A549 (cell line): ENCODE results near the gene SHC4. TPM values are rescaled to one million over a fixed set of nuclear protein-coding genes. Genes with fewer than 3 reads are reported as not detected.

ENCODE experiments used
- ATAC-seq, 2 experiments: fragments of 200-7000 bp in 1 of 2; fragments of >200 bp in 1 of 2; cut with Nextera tagmentation in 1 of 2; cut with Tn5 transposase in 1 of 2; 3 replicates each; pipeline versions ENCODE4 v1.8.0 to v1.9.1; 2018 to 2020; ENCODE audit warnings: mild to moderate bottlenecking in 1 of 2, moderate library complexity in 1 of 2
- CTCF ChIA-PET: fragments of 300-600 bp; sonication (Branson Sonifier 250); formaldehyde crosslinking; extraction: SDS; loops from one replicate; lab custom pipeline; 2021; ENCODE audit warnings: antibody characterized with exemption, inconsistent platforms; lab: Yijun Ruan, JAX
- POLR2A ChIA-PET: fragments of 350-600 bp; formaldehyde crosslinking; extraction: SDS; loops from one replicate; lab custom pipeline; 2021; ENCODE audit warnings: antibody characterized with exemption, inconsistent platforms; lab: Yijun Ruan, JAX
- DNase-seq, 2 experiments: peaks; one replicate each; pipeline versions ENCODE4 v3.0.0 to v3.0.0-alpha.2; 2011 to 2016; ENCODE audit warnings: low read depth in 1 of 2, low spot score in 1 of 2
- FAIRE-seq: peaks from 2 replicates; lab custom pipeline; 2011; peaks lifted over from hg19 to GRCh38; lab: Jason Lieb, UNC
- H3K27ac ChIP-seq, 2 experiments: fragments of >200 bp; sonication (Bioruptor Twin); formaldehyde crosslinking; 3 replicates each; pipeline ENCODE4 v1.5.1; 2016 to 2017
- H3K4me1 ChIP-seq: fragments of >200 bp; sonication (Bioruptor Twin); formaldehyde crosslinking; 3 replicates; pipeline ENCODE4 v1.6.1; 2016
- H3K4me2 ChIP-seq: fragments of >200 bp; sonication (Bioruptor Twin); formaldehyde crosslinking; 3 replicates; pipeline ENCODE4 v1.6.1; 2016
- H3K4me3 ChIP-seq: fragments of >200 bp; sonication (Bioruptor Twin); formaldehyde crosslinking; 3 replicates; pipeline ENCODE4 v1.5.1; 2016
- H3K9me3 ChIP-seq: fragments of >200 bp; sonication (Bioruptor Twin); formaldehyde crosslinking; 3 replicates; pipeline ENCODE4 v1.6.1; 2016
- BHLHE40 ChIP-seq: IDR thresholded peaks from 2 replicates; pipeline ENCODE4 v1.6.1; 2012; ENCODE audit warnings: low read depth, low read length, inconsistent platforms
- CBX2 ChIP-seq: fragments of 200-600 bp; sonication (generic); IDR thresholded peaks from 2 replicates; pipeline ENCODE4 v1.6.1; 2016; ENCODE audit warnings: low read depth, mild to moderate bottlenecking, borderline replicate concordance
- CEBPB ChIP-seq, 2 experiments: fragments of >200 bp in 1 of 2; sonication (Bioruptor Twin) in 1 of 2; formaldehyde crosslinking in 1 of 2; IDR thresholded peaks; 2 replicates each; pipeline ENCODE4 v1.6.1; 2012 to 2016
- FOSL2 ChIP-seq, 2 experiments: fragments of 450-650 bp in 1 of 2; fragments of >200 bp in 1 of 2; sonication (Bioruptor Twin) in 1 of 2; formaldehyde crosslinking; IDR thresholded peaks; 2 replicates each; pipeline versions ENCODE4 v1.5.0 to v1.6.1; 2016 to 2020; ENCODE audit warnings: mild to moderate bottlenecking in 1 of 2, moderate library complexity in 1 of 2
- HEYL ChIP-seq: fragments of 250-450 bp; sonication (Bioruptor Pico); IDR thresholded peaks from 2 replicates; pipeline ENCODE4 v1.8.0; 2021; ENCODE audit warnings: mild to moderate bottlenecking, moderate library complexity
- HOXA7 ChIP-seq: fragments of 250-450 bp; sonication (Bioruptor Pico); IDR thresholded peaks from 2 replicates; pipeline ENCODE4 v1.5.0; 2020; ENCODE audit warnings: mild to moderate bottlenecking, moderate library complexity
- JUN ChIP-seq, 2 experiments: fragments of >200 bp; sonication (Bioruptor Twin); formaldehyde crosslinking; IDR thresholded peaks; 2 replicates in 1 of 2; 3 replicates in 1 of 2; pipeline ENCODE4 v1.6.1; 2016 to 2017
- MYC ChIP-seq: IDR thresholded peaks from 2 replicates; pipeline ENCODE4 v1.6.1; 2012; ENCODE audit warnings: mild to moderate bottlenecking, inconsistent platforms, low read length, improper control_type of control experiment, borderline replicate concordance
- NR3C1 ChIP-seq: fragments of >200 bp; sonication (Bioruptor Twin); formaldehyde crosslinking; IDR thresholded peaks from 3 replicates; pipeline ENCODE4 v1.6.1; 2017
- PHF8 ChIP-seq: fragments of 200-600 bp; sonication (generic); IDR thresholded peaks from 2 replicates; pipeline ENCODE4 v1.6.1; 2016; ENCODE audit warnings: low read depth, mild to moderate bottlenecking, antibody characterized with exemption, moderate library complexity, borderline replicate concordance
- POLR2A ChIP-seq: IDR thresholded peaks from 2 replicates; pipeline ENCODE4 v1.6.1; 2012; ENCODE audit warnings: mild to moderate bottlenecking, low read length
- POLR2AphosphoS2 ChIP-seq: conservative IDR thresholded peaks from 2 replicates; pipeline ENCODE4 v1.6.1; 2012; ENCODE audit warnings: low read length, improper control_type of control experiment, inconsistent platforms
- RCOR1 ChIP-seq: fragments of 150-350 bp; IDR thresholded peaks from 2 replicates; pipeline ENCODE4 v1.6.1; 2014; ENCODE audit warnings: antibody characterized with exemption, low read length, low read depth
- SREBF2 ChIP-seq: fragments of 450-650 bp; IDR thresholded peaks from 2 replicates; pipeline ENCODE4 v1.6.1; 2014; ENCODE audit warnings: mild to moderate bottlenecking, moderate library complexity
- ZC3H11A ChIP-seq: fragments of 450-650 bp; IDR thresholded peaks from 2 replicates; pipeline ENCODE4 v1.6.1; 2014; ENCODE audit warnings: antibody characterized with exemption, mild to moderate bottlenecking
- ZSCAN20 ChIP-seq: fragments of 250-450 bp; sonication (Bioruptor Pico); IDR thresholded peaks from 2 replicates; pipeline ENCODE4 v1.8.0; 2022; ENCODE audit warnings: mild to moderate bottlenecking, moderate library complexity
- WGBS: methylation state at CpG from one replicate; pipeline ENCODE4 v1.1.6; 2017; ENCODE audit errors: missing lambda C conversion rate; 5-methylcytosine and 5-hydroxymethylcytosine counted together
- polyA plus RNA-seq, 4 experiments: library from polyadenylated mRNA; depleted of rRNA in 3 of 4; stranded (reverse); fragments of >200 nt; fragmentation: RNase III in 1 of 4; extraction: RNeasy Plus Mini Kit Qiagen cat#74134 plus additional on column Dnase treatment in 1 of 4; gene quantifications; 2 replicates in 3 of 4; 3 replicates in 1 of 4; pipeline ENCODE4 v1.2.3, GENCODE V29; 2011 to 2017
- TF ChIP-seq, protein P1 (sequence below): fragments of >200 bp; sonication (Bioruptor Twin); formaldehyde crosslinking; IDR thresholded peaks from 2 replicates; pipeline ENCODE4 v1.6.1; 2016
- TF ChIP-seq, protein P2 (sequence below): fragments of >200 bp; sonication (Bioruptor Twin); formaldehyde crosslinking; IDR thresholded peaks from 3 replicates; pipeline ENCODE4 v1.6.1; 2016
- TF ChIP-seq, protein P3 (sequence below): fragments of 150-350 bp; IDR thresholded peaks from 2 replicates; pipeline ENCODE4 v1.6.1; 2014; ENCODE audit warnings: low read depth, mild to moderate bottlenecking, low read length
- TF ChIP-seq, protein P4 (sequence below): fragments of 250-450 bp; sonication (Bioruptor Pico); IDR thresholded peaks from 2 replicates; pipeline ENCODE4 v1.5.0; 2021; ENCODE audit warnings: mild to moderate bottlenecking, moderate library complexity, borderline replicate concordance
- TF ChIP-seq, protein P5 (sequence below): fragments of 200-600 bp; sonication (generic); IDR thresholded peaks from 2 replicates; pipeline ENCODE4 v1.6.1; 2016; ENCODE audit warnings: antibody characterized with exemption, mild to moderate bottlenecking, moderate library complexity

Gene SHC4
- polyA plus RNA-seq, 2 of the 4 experiments (the other 2 are of a cell fraction) = 0.08 to 0.16 TPM

DNA sequence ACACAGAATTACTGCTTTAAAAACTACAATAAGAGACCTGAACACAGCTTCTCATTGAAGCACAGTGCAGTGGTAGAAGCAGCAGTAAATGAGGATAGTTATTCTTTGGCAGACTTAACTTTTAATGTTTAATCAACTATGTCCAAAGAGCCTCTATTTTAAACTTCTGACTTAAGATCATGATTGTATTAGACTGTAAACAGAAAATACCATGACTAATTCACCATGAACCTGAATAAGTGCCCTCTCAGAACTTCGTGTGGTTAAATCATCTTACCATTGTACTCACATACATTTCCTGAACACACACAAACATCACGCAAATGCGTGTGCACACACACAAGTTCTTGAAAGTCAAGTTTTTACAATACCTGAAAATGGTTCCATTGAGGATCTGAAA is 166.8 kb downstream of the SHC4 start:
- no peaks in the 10 kb centered on the region for H3K9me3 ChIP-seq
- H3K4me3 ChIP-seq = no peak overlapping the region
- peaks cover 28% of the 10 kb centered on the region for H3K4me1 ChIP-seq
- peak in 1 of 2 experiments; percentile 9 for DNase-seq
- H3K4me2 ChIP-seq = peak overlapping the region; percentile 4; the same call in 1 of the 3 replicates
- TF ChIP-seq, protein P1, sequence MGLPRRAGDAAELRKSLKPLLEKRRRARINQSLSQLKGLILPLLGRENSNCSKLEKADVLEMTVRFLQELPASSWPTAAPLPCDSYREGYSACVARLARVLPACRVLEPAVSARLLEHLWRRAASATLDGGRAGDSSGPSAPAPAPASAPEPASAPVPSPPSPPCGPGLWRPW = no peak
- no peak for TF ChIP-seq HOXA7 (CRISPR knock-in tag)
- TF ChIP-seq CEBPB (IDR thresholded peaks at IDR 0.05) = no peak
- TF ChIP-seq, protein P2, sequence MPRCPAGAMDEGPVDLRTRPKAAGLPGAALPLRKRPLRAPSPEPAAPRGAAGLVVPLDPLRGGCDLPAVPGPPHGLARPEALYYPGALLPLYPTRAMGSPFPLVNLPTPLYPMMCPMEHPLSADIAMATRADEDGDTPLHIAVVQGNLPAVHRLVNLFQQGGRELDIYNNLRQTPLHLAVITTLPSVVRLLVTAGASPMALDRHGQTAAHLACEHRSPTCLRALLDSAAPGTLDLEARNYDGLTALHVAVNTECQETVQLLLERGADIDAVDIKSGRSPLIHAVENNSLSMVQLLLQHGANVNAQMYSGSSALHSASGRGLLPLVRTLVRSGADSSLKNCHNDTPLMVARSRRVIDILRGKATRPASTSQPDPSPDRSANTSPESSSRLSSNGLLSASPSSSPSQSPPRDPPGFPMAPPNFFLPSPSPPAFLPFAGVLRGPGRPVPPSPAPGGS = no peak
- TF ChIP-seq, all 56 proteins: peak for 0
- ChIA-PET POLR2A (no interaction called here), CTCF (no interaction called here)
- no peak for ATAC-seq
- WGBS = 66% methylated on average over 3 of the region's 3 CpGs
- no peak overlapping the region for H3K27ac ChIP-seq
- no peak for FAIRE-seq

DNA sequence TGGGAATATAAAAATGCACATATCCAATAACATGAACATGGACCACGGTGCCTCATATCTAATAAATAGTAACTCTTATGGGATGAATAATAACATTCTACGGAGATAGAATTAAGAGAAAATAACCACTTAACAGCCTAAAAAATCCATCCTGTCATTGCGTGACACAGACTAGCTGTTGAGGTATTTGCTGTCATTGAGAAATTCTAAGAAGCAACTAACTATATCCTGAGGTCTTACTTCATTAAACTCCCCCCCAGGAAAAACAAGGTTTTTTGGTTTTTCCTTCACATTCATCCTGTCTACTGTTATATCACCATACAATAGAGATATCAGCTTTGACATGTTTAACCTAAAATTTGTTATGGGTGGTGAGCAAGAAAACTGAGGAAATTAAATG is 167.2 kb downstream of the SHC4 start:
- ATAC-seq = no peak
- 88% methylated on average over 3 of the region's 3 CpGs for WGBS
- H3K4me1 ChIP-seq = peaks cover 28% of the 10 kb centered on the region
- no peak overlapping the region for H3K4me3 ChIP-seq
- H3K27ac ChIP-seq = no peak overlapping the region
- FAIRE-seq = no peak
- TF ChIP-seq MYC (no peak), NR3C1 (no peak), POLR2A (no peak), HEYL (no peak), FOSL2 (IDR thresholded peaks at IDR 0.05) (no peak), FOSL2 (CRISPR knock-in tag; IDR thresholded peaks at IDR 0.05) (no peak)
- TF ChIP-seq, protein P2 = no peak
- TF ChIP-seq, protein P3, sequence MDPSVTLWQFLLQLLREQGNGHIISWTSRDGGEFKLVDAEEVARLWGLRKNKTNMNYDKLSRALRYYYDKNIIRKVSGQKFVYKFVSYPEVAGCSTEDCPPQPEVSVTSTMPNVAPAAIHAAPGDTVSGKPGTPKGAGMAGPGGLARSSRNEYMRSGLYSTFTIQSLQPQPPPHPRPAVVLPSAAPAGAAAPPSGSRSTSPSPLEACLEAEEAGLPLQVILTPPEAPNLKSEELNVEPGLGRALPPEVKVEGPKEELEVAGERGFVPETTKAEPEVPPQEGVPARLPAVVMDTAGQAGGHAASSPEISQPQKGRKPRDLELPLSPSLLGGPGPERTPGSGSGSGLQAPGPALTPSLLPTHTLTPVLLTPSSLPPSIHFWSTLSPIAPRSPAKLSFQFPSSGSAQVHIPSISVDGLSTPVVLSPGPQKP = no peak
- TF ChIP-seq, all 56 proteins: peak for 0
- Histone ChIP-seq H3K4me2 (peak overlapping the region; percentile 4; the same call in 1 of the 3 replicates), H3K9me3 (no peaks in the 10 kb centered on the region)
- POLR2A ChIA-PET = no interaction called here
- CTCF ChIA-PET = no interaction called here
- no peak for DNase-seq

DNA sequence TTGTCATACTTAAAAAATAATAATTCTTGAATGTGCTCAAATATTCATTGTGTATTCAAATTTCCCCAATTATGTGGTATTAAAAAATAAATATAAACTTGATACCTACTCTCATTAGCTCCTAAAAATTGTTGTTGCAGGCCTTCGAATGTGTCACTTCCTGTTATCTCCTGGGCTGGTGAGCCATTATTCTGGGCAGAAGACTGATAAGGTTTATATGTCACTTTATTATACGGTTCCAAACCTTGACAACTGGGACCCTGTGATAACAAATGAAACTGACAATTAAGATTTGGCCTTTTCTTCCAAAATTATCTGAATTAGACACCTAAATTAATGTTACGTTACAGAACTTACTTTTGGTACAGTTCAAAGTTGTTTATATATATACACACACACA is 167.8 kb downstream of the SHC4 start:
- DNase-seq = no peak
- Histone ChIP-seq H3K4me1 (peaks cover 28% of the 10 kb centered on the region), H3K4me3 (no peak overlapping the region), H3K4me2 (no peak overlapping the region)
- TF ChIP-seq, protein P1 = no peak
- TF ChIP-seq RCOR1 (no peak), JUN (IDR thresholded peaks at IDR 0.05) (no peak)
- TF ChIP-seq, all 56 proteins: peak for 0
- WGBS = 86% methylated on average over 3 of the region's 3 CpGs
- ChIA-PET POLR2A (no interaction called here), CTCF (no interaction called here)
- Histone ChIP-seq H3K9me3 (no peaks in the 10 kb centered on the region), H3K27ac (no peak overlapping the region)
- ATAC-seq (no peak), FAIRE-seq (no peak)

DNA sequence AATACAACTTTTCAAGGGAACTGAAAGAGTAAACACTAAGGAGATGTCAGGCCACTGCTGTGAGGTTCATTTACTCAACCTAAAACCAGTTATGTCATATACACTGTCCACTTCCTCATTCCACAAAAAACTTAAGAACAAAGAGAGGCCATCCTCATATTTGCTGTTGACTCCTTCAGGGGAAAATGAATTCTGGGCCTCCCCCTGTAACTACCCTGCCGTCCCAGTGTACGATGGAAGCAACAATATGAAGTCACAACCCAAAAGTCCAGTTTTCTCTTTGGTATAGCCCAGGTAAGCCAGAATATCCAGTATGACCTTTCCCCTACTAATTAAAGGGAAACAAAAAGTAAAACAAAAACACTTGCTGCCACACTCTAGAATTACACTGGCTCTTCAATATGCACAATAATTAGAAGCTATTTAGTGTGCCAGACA is 169.0 kb downstream of the SHC4 start:
- peak overlapping the region; percentile 25; the same call in 2 of the 3 replicates for H3K4me2 ChIP-seq
- WGBS = 69% methylated on average over 2 of the region's 2 CpGs
- ChIA-PET POLR2A (no interaction called here), CTCF (no interaction called here)
- FAIRE-seq (no peak), DNase-seq (peak in 1 of 2 experiments; percentile 31), ATAC-seq (no peak)
- H3K27ac ChIP-seq = peak overlapping the region in 1 of 2 experiments; percentile 41; a peak in 1 of 6 replicates
- no peaks in the 10 kb centered on the region for H3K9me3 ChIP-seq
- H3K4me3 ChIP-seq = no peak overlapping the region
- peaks cover 20% of the 10 kb centered on the region for H3K4me1 ChIP-seq
- TF ChIP-seq CBX2 (no peak), PHF8 (no peak), POLR2AphosphoS2 (no peak), SREBF2 (no peak), ZSCAN20 (CRISPR knock-in tag) (no peak), ZC3H11A (no peak), BHLHE40 (no peak)
- TF ChIP-seq, protein P4, sequence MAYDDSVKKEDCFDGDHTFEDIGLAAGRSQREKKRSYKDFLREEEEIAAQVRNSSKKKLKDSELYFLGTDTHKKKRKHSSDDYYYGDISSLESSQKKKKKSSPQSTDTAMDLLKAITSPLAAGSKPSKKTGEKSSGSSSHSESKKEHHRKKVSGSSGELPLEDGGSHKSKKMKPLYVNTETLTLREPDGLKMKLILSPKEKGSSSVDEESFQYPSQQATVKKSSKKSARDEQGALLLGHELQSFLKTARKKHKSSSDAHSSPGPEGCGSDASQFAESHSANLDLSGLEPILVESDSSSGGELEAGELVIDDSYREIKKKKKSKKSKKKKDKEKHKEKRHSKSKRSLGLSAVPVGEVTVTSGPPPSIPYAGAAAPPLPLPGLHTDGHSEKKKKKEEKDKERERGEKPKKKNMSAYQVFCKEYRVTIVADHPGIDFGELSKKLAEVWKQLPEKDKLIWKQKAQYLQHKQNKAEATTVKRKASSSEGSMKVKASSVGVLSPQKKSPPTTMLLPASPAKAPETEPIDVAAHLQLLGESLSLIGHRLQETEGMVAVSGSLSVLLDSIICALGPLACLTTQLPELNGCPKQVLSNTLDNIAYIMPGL (CRISPR knock-in tag) = no peak
- TF ChIP-seq, protein P5, sequence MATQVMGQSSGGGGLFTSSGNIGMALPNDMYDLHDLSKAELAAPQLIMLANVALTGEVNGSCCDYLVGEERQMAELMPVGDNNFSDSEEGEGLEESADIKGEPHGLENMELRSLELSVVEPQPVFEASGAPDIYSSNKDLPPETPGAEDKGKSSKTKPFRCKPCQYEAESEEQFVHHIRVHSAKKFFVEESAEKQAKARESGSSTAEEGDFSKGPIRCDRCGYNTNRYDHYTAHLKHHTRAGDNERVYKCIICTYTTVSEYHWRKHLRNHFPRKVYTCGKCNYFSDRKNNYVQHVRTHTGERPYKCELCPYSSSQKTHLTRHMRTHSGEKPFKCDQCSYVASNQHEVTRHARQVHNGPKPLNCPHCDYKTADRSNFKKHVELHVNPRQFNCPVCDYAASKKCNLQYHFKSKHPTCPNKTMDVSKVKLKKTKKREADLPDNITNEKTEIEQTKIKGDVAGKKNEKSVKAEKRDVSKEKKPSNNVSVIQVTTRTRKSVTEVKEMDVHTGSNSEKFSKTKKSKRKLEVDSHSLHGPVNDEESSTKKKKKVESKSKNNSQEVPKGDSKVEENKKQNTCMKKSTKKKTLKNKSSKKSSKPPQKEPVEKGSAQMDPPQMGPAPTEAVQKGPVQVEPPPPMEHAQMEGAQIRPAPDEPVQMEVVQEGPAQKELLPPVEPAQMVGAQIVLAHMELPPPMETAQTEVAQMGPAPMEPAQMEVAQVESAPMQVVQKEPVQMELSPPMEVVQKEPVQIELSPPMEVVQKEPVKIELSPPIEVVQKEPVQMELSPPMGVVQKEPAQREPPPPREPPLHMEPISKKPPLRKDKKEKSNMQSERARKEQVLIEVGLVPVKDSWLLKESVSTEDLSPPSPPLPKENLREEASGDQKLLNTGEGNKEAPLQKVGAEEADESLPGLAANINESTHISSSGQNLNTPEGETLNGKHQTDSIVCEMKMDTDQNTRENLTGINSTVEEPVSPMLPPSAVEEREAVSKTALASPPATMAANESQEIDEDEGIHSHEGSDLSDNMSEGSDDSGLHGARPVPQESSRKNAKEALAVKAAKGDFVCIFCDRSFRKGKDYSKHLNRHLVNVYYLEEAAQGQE = no peak
